Measurements from ENCODE around the gene PPM1J.
"Not testable (repeated sequence)": the region's sequence is repeated elsewhere in the genome, so short reads cannot be mapped to it uniquely, and the experiment has no call there.

The PPM1J gene

GRCh38 chr1:112721966-112722524 lies 6.9 kb upstream of the PPM1J start:
- DNase-seq, result no peak

- not testable (repeated sequence) for DNase-seq
Observed at GRCh38 chr1:112721294-112721693, 6.2 kb upstream of the PPM1J start.

DNA sequence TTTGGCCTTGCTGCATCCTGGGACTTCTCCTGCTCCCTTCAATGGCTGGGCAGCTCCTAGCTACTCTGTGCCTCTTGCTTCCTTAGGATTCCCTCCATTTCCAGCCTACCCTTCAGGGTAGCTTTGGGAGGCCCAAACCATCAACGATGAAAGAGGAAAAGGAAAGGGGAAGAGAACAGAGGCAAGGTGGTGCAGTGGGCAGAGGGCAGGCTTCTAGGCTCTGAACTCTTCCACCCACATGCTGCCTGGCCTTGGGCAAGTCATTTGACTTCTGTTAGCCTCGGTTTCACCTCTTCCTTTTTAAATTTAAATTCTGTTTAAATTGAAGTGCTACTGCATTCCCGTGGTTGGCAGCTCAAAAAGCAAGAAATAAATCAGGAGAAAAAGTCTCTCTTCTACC lies 5.7 kb upstream of the PPM1J start:
- DNase-seq, result no peak

GRCh38 chr1:112719706-112720105 lies 4.6 kb upstream of the PPM1J start:
- no peak for DNase-seq

GRCh38 chr1:112718691-112719418 lies 3.7 kb upstream of the PPM1J start:
- DNase-seq, result peak; percentile 60

- DNase-seq, result no peak
Observed at GRCh38 chr1:112717263-112717873, 2.2 kb upstream of the PPM1J start.

GRCh38 chr1:112716133-112716720 lies 1.1 kb upstream of the PPM1J start:
- peak; percentile 69 for DNase-seq

DNA sequence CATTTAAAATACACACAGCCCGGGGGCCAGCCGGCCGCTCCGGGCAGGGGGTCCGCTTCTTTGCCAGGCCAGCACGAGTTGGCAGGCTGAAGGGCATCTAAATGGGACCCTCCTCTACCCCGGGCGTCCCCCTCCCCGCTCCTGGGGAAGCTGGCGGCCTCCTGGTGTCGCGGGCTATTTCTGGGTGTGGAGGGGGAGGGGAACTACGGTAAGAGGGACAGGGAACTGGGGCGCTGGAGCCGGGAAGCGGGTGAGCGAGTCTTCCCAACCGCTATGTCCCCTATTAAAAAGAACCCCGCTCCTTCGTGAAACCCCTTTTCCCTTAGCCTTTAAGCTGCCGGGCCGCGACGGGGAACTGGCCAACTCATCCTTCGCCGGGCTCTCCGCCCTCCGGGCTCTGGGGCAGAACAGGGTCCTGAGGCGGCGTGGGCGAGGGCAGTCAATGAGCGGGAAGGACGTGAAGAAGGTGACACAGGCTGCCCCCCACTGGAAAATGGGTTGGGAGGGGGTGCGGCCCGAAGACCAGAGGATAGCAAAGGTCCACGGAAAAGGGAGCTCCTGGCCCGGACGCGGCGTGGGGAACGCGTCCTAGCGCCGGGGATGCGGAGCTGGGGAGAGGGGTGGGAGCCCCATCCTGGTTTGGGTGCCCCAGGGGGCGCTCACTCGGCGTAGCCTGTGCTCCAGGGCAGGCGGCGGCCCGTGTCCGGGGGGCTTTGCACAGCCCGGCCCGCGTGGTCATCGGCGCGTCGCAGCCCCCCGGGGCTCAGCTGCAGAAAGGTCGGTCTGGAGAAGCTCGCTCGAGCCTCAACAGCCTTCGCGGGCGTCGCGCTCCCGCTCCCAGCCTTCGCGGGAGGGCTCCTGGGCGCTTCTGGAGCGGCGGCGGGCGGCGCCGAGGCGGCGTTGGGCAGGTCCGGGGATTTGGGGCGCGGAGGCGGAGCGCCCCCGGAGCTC lies 544 bp downstream of the PPM1J start:
- peak; percentile 28 for DNase-seq

GRCh38 chr1:112713466-112714312 lies 1.4 kb downstream of the PPM1J start:
- DNase-seq, result no peak

DNA sequence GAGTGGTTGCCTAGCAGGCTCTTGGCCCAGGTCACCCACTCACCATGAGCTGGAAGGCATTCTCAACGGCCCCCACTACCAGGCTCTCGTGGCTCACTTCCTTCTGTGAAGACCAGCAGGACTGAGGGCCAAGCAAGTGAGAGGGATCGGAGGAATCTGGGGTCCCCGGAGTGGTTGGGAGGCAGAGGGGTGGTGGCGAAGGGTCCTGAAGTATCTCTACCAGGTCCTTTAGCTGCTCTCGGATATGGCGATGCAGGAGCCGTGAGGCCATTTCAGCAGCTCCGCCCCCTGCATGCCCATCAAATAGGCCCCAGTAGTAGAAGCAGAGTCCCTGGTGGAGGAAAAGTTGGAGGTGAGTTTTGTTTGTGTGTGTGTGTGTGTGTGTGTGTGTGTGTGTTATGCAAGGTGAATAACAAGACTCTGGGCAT lies 2.4 kb downstream of the PPM1J start:
- DNase-seq, result no peak

GRCh38 chr1:112712191-112712590 lies 2.9 kb downstream of the PPM1J start:
- no peak for DNase-seq

- no peak for DNase-seq
Observed at GRCh38 chr1:112711670-112712069, 3.5 kb downstream of the PPM1J start.

GRCh38 chr1:112711041-112711440 lies 4.1 kb downstream of the PPM1J start:
- no peak for DNase-seq

GRCh38 chr1:112710586-112710985 lies 4.5 kb downstream of the PPM1J start:
- no peak for DNase-seq

DNA sequence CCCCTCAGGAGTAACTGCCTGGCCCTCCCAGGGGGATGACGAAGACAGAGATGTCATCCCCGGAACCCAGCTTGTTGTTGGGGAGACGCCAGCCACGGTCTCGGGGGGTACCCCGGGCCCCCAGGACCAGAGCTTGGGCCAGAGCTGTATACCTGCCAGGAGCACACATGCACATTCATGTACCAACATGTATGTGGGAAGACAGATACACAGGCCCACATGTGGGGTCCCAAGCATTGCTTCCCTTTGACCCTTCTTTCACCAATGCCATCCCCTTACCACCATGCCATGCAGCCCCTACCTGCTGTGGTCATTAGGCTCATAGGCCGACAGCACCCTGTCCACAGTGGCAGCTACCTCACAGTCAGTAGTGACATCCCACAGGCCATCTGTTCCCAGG lies 5.0 kb downstream of the PPM1J start:
- DNase-seq, result no peak

- no peak for DNase-seq
Observed at GRCh38 chr1:112708489-112708888, 6.6 kb downstream of the PPM1J start.

GRCh38 chr1:112708002-112708448 lies 7.1 kb downstream of the PPM1J start:
- DNase-seq, result no peak

DNA sequence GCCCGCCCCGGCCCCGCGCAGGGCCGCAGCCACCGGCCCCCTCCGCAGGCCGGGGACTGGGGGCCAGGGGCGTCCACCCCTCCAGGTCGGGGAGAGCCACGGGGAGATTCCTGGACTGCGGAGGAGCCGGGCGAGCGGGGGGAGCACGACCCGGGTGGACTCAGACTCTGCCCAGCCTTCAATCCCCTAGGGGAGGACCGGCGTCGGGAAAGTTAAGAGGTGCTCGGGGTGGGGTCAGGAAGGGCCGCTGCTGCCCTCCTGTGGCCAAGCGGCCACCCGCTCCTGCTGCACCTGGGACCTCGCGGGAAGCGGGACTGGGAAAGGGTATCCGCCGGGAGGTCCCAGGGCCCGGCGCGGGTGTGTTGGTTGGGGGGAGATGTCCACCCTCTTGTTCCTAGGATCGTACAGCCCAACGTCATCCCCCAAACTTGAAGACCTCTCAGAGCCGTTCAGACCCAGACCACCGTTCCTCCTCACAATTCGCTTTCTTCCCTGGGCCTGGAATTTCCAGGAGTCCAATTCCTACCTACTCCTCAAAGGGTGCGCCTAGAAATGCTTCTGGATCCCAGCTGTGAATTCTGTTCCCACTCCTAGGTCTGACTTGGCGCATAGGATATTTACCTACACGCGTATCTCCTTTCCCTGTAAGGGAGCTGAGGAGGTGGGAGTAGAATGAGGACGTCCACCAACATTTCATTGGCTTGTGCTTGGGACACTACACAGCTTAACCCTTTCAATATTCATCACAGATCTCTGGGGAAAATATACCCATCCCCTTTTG lies 7.7 kb downstream of the PPM1J start:
- peak; percentile 36 for DNase-seq

DNA sequence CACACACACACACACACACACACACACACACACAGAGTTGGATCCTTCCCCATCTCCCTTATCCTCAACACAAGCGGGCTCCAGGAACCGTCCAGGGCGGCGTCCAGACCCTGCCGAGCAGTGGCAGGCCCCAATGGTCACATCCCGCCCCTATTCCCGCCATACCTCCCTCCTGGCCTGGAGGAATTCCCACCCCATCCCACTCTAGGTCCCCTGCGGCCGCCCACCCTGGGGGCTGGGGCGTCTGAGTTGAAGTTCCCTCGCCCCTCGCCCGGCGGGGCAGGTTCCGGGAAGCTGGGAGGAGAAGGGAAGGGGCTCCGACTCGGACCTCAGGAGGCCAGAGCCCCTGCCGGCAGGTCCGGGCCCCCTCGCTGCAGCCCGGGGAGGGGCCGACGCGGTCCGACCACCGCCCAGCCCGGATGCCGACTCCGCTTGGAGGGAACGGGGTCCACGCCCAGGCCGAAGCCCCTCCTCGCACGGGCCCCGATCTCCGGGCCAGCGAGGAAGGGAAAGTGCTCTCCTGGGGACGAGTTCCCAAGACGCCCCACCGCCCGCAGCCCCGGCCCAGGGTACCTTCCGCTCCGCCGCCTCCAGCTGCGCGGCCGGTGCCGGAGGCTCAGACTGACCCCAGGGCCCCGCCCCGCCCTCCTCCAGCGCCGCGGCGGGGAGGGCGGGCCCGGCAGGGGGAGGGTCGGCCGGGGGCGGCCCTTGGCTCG lies 8.5 kb downstream of the PPM1J start, which contains the start of gene RHOC:
Gene RHOC, minus strand, starts transcription at position 623 of the 716 bp plus-strand sequence. CDS start 3,328 bp downstream, outside the sequence.
- peak; percentile 27 for DNase-seq

Data from effector CD8-positive, alpha-beta T cell (primary cell).